Panc1 (cell line): ENCODE results near the gene TRIOBP. TPM values are rescaled to one million over a fixed set of nuclear protein-coding genes. Genes with fewer than 3 reads are reported as not detected.
"Not testable (repeated sequence)": the region's sequence is repeated elsewhere in the genome, so short reads cannot be mapped to it uniquely, and the experiment has no call there.

Source experiments
- ATAC-seq: fragments of 200-7000 bp; cut with Tn5 transposase; 2 replicates; pipeline ENCODE4 v1.9.1; 2020; ENCODE audit warnings: mild to moderate bottlenecking, moderate library complexity
- BruUV-seq: library from RNA; stranded (reverse); fragments of 400-500 nt; replicated peaks from 2 replicates; lab custom pipeline; 2021; lab: Mats Ljungman, UMichigan
- CTCF ChIA-PET: fragments of 300-600 bp; sonication (Branson Sonifier 250); formaldehyde crosslinking; loops from one replicate; lab custom pipeline; 2022; ENCODE audit warnings: antibody characterized with exemption; lab: Charles Lee
- POLR2A ChIA-PET: fragments of 300-600 bp; sonication (Branson Sonifier 250); formaldehyde crosslinking; loops from one replicate; lab custom pipeline; 2022; ENCODE audit warnings: antibody characterized with exemption; lab: Charles Lee
- DNase-seq: peaks from one replicate; pipeline ENCODE4 v3.0.0-alpha.2; 2010; ENCODE audit warnings: low read depth, low spot score
- H3K27ac ChIP-seq: 2 replicates; pipeline ENCODE4 v1.5.1; 2011; ENCODE audit warnings: mild to moderate bottlenecking, low read length, inconsistent platforms
- H3K27me3 ChIP-seq: fragments of 200-500 bp; sonication (Bioruptor generic); 2 replicates; pipeline ENCODE4 v1.6.0; 2014; ENCODE audit warnings: low read length, inconsistent platforms; ENCODE audit not compliant: control insufficient read depth, insufficient read depth
- H3K36me3 ChIP-seq: fragments of 200-500 bp; sonication (Bioruptor generic); 2 replicates; pipeline ENCODE4 v1.5.1; 2014; ENCODE audit warnings: inconsistent platforms, mild to moderate bottlenecking, low read length, moderate library complexity; ENCODE audit not compliant: control insufficient read depth, insufficient read depth
- H3K4me1 ChIP-seq: 2 replicates; pipeline ENCODE4 v1.5.1; 2011; ENCODE audit warnings: inconsistent platforms, mild to moderate bottlenecking, low read length, moderate library complexity; ENCODE audit not compliant: control insufficient read depth, insufficient read depth
- H3K4me3 ChIP-seq, 2 experiments: 2 replicates each; pipeline ENCODE4 v1.5.1; 2011 to 2012; ENCODE audit warnings: low read depth in 2 of 2, low read length in 2 of 2, mild to moderate bottlenecking in 2 of 2, inconsistent platforms in 1 of 2, moderate library complexity in 1 of 2
- H3K9me3 ChIP-seq: fragments of 200-500 bp; sonication (Bioruptor generic); 2 replicates; pipeline ENCODE4 v1.5.1; 2014; ENCODE audit warnings: low read depth, mild to moderate bottlenecking, inconsistent platforms, low read length, moderate library complexity; ENCODE audit not compliant: control insufficient read depth, insufficient read depth
- CTCF ChIP-seq: fragments of 450-650 bp; IDR thresholded peaks from 2 replicates; pipeline ENCODE4 v1.5.1; 2017; ENCODE audit warnings: mild to moderate bottlenecking
- POLR2AphosphoS5 ChIP-seq: IDR thresholded peaks from 2 replicates; pipeline ENCODE4 v1.6.1; 2012; ENCODE audit warnings: mild to moderate bottlenecking, low read depth, low read length, moderate library complexity
- REST ChIP-seq, 2 experiments: IDR thresholded peaks; 2 replicates each; pipeline ENCODE4 v1.6.1; 2011 to 2012; ENCODE audit warnings: low read depth in 2 of 2, control low read depth in 1 of 2, low read length in 1 of 2, mild to moderate bottlenecking in 1 of 2, moderate library complexity in 1 of 2; ENCODE audit not compliant: insufficient read depth in 1 of 2
- SIN3A ChIP-seq: IDR thresholded peaks from 2 replicates; pipeline ENCODE4 v1.6.1; 2012; ENCODE audit warnings: low read depth, mild to moderate bottlenecking, low read length, moderate library complexity, borderline replicate concordance; ENCODE audit not compliant: insufficient read depth
- TCF7L2 ChIP-seq: IDR thresholded peaks from 2 replicates; pipeline ENCODE4 v1.6.1; 2011; ENCODE audit warnings: mild to moderate bottlenecking, low read depth, low read length, inconsistent platforms
- in situ Hi-C: cut with HindIII; loops from 2 replicates; pipeline ENCODE4 v1.10.0; 2016; ENCODE audit warnings: low sequenced_read_pairs, low pct_unique_long_range_greater_than_20kb
- intact Hi-C: fragments of 100-400 bp; cut with micrococcal nuclease; formaldehyde crosslinking; loops from one replicate; pipeline ENCODE4 v1.10.0; 2022; ENCODE audit not compliant: unreplicated experiment
- total RNA-seq: library from RNA; stranded (reverse); gene quantifications from one replicate; pipeline ENCODE4 v1.2.1, GENCODE V29; 2021; ENCODE audit not compliant: unreplicated experiment

TRIOBP gene
- total RNA-seq, 1 experiment from 2014 or later: 50.5 TPM

- no peak overlapping the region for H3K4me3 ChIP-seq
- no peak overlapping the region for H3K27ac ChIP-seq
- in situ Hi-C loops: no loop called here
- ChIA-PET CTCF (no interaction called here), POLR2A (interaction anchor here (0.6 kb wide), 1 partner anchor 64 kb away, joined by 4 read pairs; no protein-coding TSS in a partner anchor)
- no peaks in the 10 kb centered on the region for H3K9me3 ChIP-seq
- TF ChIP-seq POLR2AphosphoS5 (no peak), REST (IDR thresholded peaks at IDR 0.05; ENCODE audit: insufficient read depth in 1 of 2, low read depth in 2 of 2, low read length in 1 of 2) (no peak), TCF7L2 (no peak), CTCF (no peak), SIN3A (no peak)
- DNase-seq (no peak), ATAC-seq (no peak)
- no peaks in the 10 kb centered on the region; the same call in 1 of the 2 replicates for H3K36me3 ChIP-seq
- no peaks in the 10 kb centered on the region for H3K4me1 ChIP-seq
- no TSS peak for BruUV-seq
- H3K27me3 ChIP-seq: no peaks in the 10 kb centered on the region
- intact Hi-C loops: no loop called here
These were observed 4.1 kb upstream of the TRIOBP start for GRCh38 chr22:37692627-37693285.

- H3K27ac ChIP-seq, H3K9me3 ChIP-seq, intact Hi-C loops, BruUV-seq, H3K4me1 ChIP-seq, H3K4me3 ChIP-seq, DNase-seq, POLR2A ChIA-PET, ATAC-seq, H3K36me3 ChIP-seq, CTCF ChIA-PET, H3K27me3 ChIP-seq, in situ Hi-C loops: not testable (repeated sequence)
These were observed 2.7 kb upstream of the TRIOBP start for GRCh38 chr22:37694131-37694530.

GRCh38 chr22:37696260-37696656 lies 590 bp upstream of the TRIOBP start:
- ATAC-seq, BruUV-seq, H3K27me3 ChIP-seq, DNase-seq, H3K36me3 ChIP-seq, H3K9me3 ChIP-seq, POLR2A ChIA-PET, H3K4me3 ChIP-seq, intact Hi-C loops, CTCF ChIA-PET, in situ Hi-C loops, H3K27ac ChIP-seq, H3K4me1 ChIP-seq: not testable (repeated sequence)
